Measurements from ENCODE around the gene XRN2.
"Not testable (repeated sequence)": the region's sequence is repeated elsewhere in the genome, so short reads cannot be mapped to it uniquely, and the experiment has no call there.

The XRN2 gene

GRCh38 chr20:21391185-21391971, 88.2 kb downstream of the XRN2 start:
- no peak for DNase-seq

DNA sequence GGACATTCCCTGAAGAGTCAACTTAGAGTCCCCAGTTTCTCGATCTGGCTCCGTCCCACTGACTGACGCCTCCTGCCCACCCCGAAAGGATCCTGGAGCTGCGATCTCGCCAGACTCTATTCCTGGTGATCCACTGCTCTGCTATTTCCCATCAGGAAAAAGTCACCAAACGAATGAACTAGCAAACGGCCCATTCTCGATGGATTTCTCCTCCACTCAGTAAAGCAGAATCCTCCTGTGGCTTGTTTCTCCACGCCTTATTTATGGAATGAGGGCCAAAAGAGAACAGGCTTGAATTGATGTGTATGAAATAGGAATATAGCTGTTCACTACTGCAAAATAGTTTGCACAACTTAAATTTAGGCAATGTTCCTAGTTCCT, 88.8 kb downstream of the XRN2 start:
- DNase-seq = no peak

DNA sequence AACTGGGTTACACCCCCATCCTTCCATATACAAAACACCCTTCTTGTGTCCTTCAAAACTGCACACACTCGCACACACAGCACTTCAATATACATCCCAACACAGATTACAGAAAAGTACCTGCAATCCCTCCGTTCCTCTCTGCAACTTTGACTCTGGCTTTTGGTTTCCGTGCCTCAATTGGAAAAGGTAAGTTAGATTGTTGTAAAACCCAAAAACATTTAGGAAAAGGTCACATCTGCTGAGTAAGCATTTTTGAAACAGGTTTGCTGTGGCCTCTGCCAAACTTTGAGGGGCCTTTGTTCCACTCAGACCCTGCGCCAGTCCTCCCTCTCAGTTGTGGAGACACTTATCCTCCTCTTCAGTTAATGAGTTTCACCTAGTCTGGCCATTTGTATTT, 90.0 kb downstream of the XRN2 start:
- no peak for DNase-seq

DNA sequence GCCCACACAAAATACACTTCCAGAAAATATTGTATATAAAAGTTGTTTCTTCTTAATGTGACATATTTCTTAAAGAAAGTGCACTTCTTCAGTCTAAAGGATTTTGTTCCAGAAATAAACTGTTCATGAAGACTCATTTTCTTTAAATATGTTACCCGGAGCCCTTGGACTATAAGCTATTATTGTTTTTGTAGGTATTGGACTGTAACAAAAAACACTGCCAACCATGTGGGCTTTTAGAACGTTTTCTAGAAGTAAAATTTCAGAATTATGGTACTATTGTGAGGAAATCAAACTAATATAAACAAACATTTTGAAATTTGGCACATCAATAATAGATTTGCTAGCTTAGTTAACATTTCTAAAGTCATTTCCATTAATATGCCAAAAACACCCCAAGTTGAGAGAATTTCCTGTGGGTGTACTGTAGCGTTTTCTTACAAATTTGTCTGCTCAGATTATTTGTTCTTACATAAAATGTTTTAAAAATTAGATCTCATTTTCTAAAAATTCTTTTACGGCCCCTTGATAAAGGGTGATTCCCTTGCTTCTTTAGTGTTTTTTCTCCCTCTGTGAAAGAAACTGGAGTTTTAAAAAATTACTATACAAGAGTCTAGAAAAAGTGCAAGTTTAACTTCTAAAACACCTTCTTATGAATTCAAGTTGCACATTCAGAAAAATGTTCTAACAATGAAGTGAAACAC, 90.8 kb downstream of the XRN2 start:
- DNase-seq = no peak

DNA sequence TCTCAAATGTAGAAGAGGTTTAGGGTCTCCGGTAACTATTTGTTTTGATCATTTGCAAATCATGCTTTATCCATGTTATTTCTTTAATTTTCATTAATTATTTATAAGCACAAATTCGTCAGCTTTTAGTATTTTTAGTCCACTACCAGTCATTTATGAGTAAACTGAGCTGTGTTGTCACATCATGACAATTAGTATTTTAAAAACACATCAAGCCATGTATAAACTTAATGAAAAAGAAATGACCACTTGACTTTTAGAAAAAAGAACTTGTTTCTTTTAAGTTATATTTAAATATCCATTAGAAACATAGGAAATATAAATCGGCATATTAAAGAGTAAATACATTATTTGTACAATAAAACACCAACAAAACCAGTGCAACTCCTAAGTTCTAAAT, 91.4 kb downstream of the XRN2 start:
- no peak for DNase-seq

DNA sequence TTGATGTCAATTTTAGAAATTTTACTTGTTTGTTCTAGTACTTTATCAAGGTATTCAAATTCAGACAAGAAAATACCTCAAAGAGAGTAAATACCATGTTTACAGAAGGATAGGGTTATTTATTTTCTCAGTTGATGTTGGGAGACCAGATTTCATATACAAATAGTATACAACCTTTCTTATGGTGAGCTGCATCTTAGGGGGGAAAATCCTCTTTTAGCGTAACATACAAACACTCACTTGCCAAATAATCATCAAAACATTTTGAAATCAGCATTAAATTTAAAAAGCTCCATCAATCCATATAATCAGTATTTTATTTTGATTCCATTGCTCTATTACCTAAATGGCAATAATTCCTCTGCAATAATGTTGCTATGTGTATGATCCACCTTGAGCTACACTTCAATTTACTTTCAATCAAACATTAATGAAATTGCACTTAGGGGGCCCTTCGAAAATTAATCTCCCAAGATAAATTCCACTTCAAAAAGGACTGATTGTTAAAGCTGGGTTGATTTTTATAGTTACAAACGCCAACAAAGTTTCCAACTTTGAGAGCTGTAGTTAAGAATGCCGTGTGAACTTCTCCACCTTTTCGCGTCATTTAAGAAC, 92.0 kb downstream of the XRN2 start:
- no peak for DNase-seq

DNA sequence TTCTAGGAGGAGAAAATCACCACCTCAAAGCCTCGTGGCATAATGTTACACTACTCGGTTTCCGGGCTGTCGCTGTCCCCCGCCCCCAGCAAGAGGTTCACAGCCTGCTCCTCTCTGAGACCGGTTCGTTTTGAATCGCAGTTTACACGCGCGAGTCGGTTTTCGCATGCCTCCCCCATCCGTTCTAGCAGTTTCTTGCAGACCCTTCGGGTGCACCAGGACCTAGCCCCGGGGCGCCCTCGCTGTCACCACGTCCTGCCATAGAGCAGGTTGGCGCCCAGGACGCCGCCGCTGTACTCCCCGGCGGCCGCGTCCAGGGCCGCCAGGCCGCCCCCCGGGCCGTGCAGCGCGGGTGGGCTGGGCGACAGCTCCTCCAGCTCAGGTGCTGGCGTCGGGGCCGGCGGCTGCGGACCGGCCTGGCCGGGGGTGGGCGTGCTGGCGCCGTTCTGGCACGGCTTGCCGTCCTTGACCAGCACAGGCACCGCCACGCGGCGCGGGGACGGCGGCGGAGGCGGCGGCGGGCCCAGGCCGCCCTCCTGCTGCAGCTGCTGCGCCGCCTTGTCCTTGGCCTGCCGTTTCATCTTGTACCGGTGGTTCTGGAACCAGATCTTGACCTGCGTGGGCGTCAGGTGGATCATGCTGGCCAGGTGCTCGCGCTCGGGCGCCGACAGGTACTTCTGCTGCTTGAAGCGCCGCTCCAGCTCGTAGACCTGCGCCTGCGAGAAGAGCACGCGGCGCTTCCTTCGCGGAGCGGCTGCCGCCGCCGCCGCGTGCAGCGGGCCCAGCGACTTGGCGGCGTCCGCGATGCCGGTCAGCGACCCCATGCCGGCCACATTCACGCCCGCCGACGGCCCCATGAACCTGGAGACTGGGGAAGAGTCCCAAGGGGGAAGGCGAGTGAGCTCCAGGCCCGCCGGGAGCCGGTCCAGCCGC, 92.8 kb downstream of the XRN2 start:
- no peak for DNase-seq

GRCh38 chr20:21396599-21397340, 93.6 kb downstream of the XRN2 start:
- no peak for DNase-seq

GRCh38 chr20:21397341-21398108, 94.4 kb downstream of the XRN2 start, which contains the start of gene NKX2-4:
Gene NKX2-4, minus strand, starts transcription at chr20:21397526. Its CDS starts 127 bp downstream, at chr20:21397399.
- no peak for DNase-seq

DNA sequence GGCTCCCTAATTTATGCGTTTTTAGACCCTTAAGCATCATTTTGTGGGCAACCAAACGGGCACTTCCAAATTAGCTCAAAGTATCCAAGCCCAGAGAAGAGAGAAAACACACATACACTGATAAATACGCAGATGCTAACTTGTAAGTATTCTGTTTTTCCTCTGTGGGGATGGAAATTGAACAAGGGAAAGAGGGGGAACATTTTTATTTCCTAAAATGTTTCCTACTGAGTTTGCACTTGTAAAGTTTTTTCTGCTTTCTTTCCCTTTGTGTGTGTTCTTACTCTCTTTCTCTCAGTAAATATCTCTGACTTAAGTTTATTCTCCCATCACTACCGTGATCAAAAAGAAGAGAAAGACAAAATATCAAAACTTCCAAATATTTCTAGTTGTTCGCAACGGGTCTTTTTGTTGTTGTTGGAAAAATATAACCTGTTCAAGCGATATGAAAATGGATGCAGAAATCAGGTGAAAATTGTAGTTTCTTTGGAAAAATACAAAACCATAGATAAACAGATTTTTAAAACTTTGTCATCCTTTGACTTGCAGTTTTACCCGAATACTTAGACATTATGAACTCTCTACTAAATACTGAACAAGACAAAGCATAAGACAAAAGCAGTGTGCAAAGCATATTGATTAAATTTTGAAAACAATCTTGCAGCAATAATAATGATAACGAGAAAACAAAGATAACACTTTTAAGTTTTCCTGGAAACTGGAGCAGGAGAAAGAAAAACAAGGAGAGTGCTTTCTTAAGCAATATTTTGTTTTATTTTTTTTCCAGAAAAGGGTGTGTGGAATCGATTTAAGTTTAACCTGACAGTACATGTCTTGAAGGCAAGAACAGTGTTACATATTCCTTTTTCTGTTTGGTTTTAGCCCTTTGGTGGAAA, 95.2 kb downstream of the XRN2 start:
- no peak for DNase-seq

- DNase-seq = no peak
These were observed 95.9 kb downstream of the XRN2 start for GRCh38 chr20:21399005-21399475.

DNA sequence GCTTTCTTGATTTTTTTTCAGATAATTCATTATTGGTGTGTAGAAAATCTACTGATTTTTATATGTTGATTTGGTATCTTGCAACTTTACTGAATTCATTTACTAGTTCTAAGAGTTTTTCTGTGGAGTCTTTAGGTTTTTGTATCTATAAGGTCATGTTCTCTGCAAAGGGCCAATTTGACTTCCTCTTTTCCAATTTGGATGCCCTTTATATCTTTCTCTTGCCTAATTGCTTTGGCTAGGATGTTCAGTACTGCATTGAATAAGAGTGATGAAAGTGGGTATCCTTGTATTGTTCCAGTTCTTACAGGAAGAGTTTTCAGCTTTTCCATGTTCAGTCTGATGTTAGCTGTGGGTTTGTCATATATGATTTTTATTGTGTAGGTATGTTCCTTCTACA, 108.6 kb downstream of the XRN2 start:
- DNase-seq = no peak

DNA sequence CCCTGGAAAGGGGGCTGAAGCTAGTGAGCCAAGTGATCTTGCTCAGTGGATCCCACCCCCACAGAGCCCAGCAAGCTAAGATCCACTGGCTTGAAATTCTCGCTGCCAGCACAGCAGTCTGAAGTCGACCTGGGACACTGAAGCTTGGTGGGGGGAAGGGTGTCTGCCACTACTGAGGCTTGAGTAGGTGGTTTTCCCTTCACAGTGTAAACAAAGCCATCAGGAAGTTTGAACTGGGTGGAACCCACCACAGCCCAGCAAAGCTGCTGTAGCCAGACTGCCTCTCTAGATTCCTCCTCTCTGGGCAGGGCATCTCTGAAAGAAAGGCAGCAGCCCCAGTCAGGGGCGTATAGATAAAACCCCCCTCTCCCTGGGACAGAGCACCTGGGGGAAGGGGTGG, 110.9 kb downstream of the XRN2 start:
- DNase-seq = not testable (repeated sequence)

DNA sequence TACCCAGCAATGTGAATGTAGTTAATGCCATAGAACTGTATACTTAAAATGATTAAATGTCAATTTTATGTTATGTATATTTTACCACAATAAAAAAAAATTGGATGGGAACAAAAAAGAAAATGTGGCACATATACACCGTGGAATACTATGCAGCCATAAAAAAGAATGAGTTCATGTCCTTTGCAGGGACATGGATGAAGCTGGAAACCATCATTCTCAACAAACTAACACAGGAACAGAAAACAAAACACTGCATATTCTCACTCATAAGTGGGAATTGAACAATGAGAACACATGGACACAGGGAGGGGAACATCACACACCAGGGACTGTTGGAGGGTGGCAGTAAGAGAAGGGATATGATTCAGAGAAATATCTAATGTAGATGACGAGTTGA, 116.0 kb downstream of the XRN2 start:
- not testable (repeated sequence) for DNase-seq

DNA sequence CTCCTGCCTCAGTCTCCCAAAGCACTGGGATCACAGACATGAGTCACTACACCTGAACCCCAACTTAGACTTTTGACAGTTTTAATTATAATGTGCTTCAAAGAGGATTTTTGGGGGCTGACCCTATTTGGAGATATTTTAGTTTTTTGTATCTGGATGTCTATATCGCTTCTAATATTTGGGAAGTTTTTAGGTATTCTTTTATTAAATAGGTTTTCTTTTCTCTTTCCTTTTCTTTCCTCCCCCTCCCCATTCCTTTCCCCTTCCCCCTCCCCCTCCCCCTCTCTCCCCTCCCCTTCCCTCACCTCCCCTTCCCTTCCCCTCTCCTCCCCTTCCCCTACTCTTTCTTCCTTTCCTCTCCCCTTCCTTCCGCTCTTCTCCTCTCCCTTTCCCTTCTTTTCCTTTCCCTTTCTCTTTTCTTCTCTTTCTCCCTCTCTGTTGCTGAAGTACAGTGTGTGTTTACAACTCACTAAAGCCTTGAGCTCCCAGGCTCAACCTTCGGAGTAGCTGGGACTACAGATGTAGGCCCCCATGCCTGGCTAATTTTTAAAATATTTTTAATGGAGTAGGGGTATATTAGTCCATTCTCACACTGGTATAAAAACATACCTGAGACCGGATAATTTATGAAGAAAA, 118.6 kb downstream of the XRN2 start:
- no peak for DNase-seq

- not testable (repeated sequence) for DNase-seq
These were observed 120.6 kb downstream of the XRN2 start for GRCh38 chr20:21423712-21424111.

- DNase-seq = no peak
These were observed 121.7 kb downstream of the XRN2 start for GRCh38 chr20:21424846-21425245.

DNA sequence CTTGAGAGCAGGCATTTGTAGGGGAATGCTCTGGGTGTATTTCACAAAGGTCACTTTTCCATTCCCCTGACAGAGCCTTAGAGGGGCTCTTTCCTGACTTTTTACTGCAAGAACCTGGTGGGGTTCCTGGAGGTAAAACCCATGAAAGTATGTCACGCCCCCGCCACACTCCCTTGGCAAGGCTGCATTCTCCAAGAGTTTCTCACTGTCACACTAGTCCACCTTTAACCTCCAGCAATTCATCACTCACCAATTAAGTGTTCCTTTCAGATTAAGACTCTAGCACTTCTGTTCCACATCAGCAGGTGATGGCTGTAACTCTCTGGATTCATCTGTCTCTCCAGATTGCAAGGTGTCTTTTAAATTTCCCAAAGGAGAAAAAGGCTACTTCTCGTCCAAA, 126.9 kb downstream of the XRN2 start:
- DNase-seq = no peak

DNA sequence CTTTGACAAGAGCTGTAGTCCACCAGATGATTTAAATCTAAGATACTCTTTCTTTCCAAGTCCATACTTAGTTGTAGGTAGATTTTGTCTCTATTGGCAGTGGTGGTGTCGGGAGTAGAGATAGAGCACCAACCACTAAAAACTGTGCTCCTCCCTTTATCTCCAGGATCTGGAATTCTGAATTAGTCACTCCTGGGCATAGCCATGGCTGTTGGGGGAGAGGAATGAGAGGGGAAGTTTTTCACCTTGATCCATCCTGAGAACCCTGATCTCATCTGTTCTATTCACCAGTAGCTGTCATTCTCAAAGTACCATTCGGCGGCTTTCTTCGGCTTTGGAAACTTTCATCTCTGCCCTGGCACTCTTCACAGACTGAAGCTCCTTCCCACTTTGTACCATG, 129.8 kb downstream of the XRN2 start:
- peak; percentile 9 for DNase-seq

Measured in fibroblast of skin of right quadriceps (primary cell).